ENCODE measurements around the gene BCO2.

BCO2 gene

GRCh38 chr11:112248201-112248600, 72.9 kb downstream of the BCO2 start:
- TF ChIP-seq SIN3A (IDR thresholded peaks at IDR 0.05; ENCODE audit: borderline replicate concordance, insufficient read depth, low read length) (no peak), POLR2AphosphoS5 (IDR thresholded peaks at IDR 0.05; ENCODE audit: low read depth, low read length) (no peak), FOXP2 (optimal IDR thresholded peaks at IDR 0.05; ENCODE audit: borderline replicate concordance, extremely low read depth, extremely low read length, insufficient read depth) (no peak), TAF1 (IDR thresholded peaks at IDR 0.05; ENCODE audit: borderline replicate concordance, insufficient read depth, low read length) (no peak)
- TF ChIP-seq, protein P1, sequence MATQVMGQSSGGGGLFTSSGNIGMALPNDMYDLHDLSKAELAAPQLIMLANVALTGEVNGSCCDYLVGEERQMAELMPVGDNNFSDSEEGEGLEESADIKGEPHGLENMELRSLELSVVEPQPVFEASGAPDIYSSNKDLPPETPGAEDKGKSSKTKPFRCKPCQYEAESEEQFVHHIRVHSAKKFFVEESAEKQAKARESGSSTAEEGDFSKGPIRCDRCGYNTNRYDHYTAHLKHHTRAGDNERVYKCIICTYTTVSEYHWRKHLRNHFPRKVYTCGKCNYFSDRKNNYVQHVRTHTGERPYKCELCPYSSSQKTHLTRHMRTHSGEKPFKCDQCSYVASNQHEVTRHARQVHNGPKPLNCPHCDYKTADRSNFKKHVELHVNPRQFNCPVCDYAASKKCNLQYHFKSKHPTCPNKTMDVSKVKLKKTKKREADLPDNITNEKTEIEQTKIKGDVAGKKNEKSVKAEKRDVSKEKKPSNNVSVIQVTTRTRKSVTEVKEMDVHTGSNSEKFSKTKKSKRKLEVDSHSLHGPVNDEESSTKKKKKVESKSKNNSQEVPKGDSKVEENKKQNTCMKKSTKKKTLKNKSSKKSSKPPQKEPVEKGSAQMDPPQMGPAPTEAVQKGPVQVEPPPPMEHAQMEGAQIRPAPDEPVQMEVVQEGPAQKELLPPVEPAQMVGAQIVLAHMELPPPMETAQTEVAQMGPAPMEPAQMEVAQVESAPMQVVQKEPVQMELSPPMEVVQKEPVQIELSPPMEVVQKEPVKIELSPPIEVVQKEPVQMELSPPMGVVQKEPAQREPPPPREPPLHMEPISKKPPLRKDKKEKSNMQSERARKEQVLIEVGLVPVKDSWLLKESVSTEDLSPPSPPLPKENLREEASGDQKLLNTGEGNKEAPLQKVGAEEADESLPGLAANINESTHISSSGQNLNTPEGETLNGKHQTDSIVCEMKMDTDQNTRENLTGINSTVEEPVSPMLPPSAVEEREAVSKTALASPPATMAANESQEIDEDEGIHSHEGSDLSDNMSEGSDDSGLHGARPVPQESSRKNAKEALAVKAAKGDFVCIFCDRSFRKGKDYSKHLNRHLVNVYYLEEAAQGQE (IDR thresholded peaks at IDR 0.05; ENCODE audit: insufficient read depth in 1 of 2, low read depth in 2 of 2, low read length in 2 of 2), result no peak

- TF ChIP-seq, protein P1 (IDR thresholded peaks at IDR 0.05; ENCODE audit: insufficient read depth in 1 of 2, low read depth in 2 of 2, low read length in 2 of 2), result no peak
- no peak for TF ChIP-seq TAF1 (IDR thresholded peaks at IDR 0.05; ENCODE audit: borderline replicate concordance, insufficient read depth, low read length)
- no peak for TF ChIP-seq SIN3A (IDR thresholded peaks at IDR 0.05; ENCODE audit: borderline replicate concordance, insufficient read depth, low read length)
- no peak for TF ChIP-seq FOXP2 (optimal IDR thresholded peaks at IDR 0.05; ENCODE audit: borderline replicate concordance, extremely low read depth, extremely low read length, insufficient read depth)
- TF ChIP-seq POLR2AphosphoS5 (IDR thresholded peaks at IDR 0.05; ENCODE audit: low read depth, low read length), result no peak
These were observed 74.7 kb downstream of the BCO2 start for GRCh38 chr11:112249871-112250610.

GRCh38 chr11:112253605-112254242, 78.4 kb downstream of the BCO2 start:
- TF ChIP-seq FOXP2 (optimal IDR thresholded peaks at IDR 0.05; ENCODE audit: borderline replicate concordance, extremely low read depth, extremely low read length, insufficient read depth) (no peak), TAF1 (IDR thresholded peaks at IDR 0.05; ENCODE audit: borderline replicate concordance, insufficient read depth, low read length) (no peak), POLR2AphosphoS5 (IDR thresholded peaks at IDR 0.05; ENCODE audit: low read depth, low read length) (no peak), SIN3A (IDR thresholded peaks at IDR 0.05; ENCODE audit: borderline replicate concordance, insufficient read depth, low read length) (no peak)
- TF ChIP-seq, protein P1 (IDR thresholded peaks at IDR 0.05; ENCODE audit: insufficient read depth in 1 of 2, low read depth in 2 of 2, low read length in 2 of 2), result no peak

- TF ChIP-seq FOXP2 (optimal IDR thresholded peaks at IDR 0.05; ENCODE audit: borderline replicate concordance, extremely low read depth, extremely low read length, insufficient read depth) (no peak), SIN3A (IDR thresholded peaks at IDR 0.05; ENCODE audit: borderline replicate concordance, insufficient read depth, low read length) (no peak), TAF1 (IDR thresholded peaks at IDR 0.05; ENCODE audit: borderline replicate concordance, insufficient read depth, low read length) (no peak), POLR2AphosphoS5 (IDR thresholded peaks at IDR 0.05; ENCODE audit: low read depth, low read length) (no peak)
- TF ChIP-seq, protein P1 (IDR thresholded peaks at IDR 0.05; ENCODE audit: insufficient read depth in 1 of 2, low read depth in 2 of 2, low read length in 2 of 2), result no peak
These were observed 79.9 kb downstream of the BCO2 start for GRCh38 chr11:112255067-112255720.

All from PFSK-1 (cell line).